DND-41 (cell line): Measurements from ENCODE around the gene KCNH1.

ENCODE experiments used
- CTCF ChIP-seq: IDR thresholded peaks from 2 replicates; pipeline ENCODE4 v1.5.1; 2012; ENCODE audit warnings: borderline replicate concordance, low read length, moderate library complexity, mild to moderate bottlenecking; ENCODE audit not compliant: poor library complexity, severe bottlenecking; ENCODE audit errors: extremely low read depth
- EZH2 ChIP-seq: IDR thresholded peaks from 3 replicates; pipeline ENCODE4 v1.6.1; 2012; ENCODE audit warnings: borderline replicate concordance, low read depth, mild to moderate bottlenecking, moderate library complexity, low read length, inconsistent platforms; ENCODE audit not compliant: severe bottlenecking

- TF ChIP-seq CTCF (no peak), EZH2 (no peak)
These were observed 448.7 kb downstream of the KCNH1 start for GRCh38 chr1:210685295-210685650.
